Breast epithelium (tissue), 4 donors: ENCODE data around the gene ACTN4. TPM values are rescaled to one million over a fixed set of nuclear protein-coding genes. Genes with fewer than 3 reads are reported as not detected.

Source experiments
- DNase-seq, 2 donors: peaks; one replicate each; pipeline ENCODE4 v3.0.0-alpha.2; 2019; ENCODE audit warnings: low spot score in 2 of 2
- H3K27ac ChIP-seq, 2 donors: fragments of 200-600 bp; sonication (generic) in 1 of 2; one replicate each; pipeline ENCODE4 v1.5.1; 2016 to 2019; ENCODE audit warnings: mild to moderate bottlenecking in 1 of 2
- H3K27me3 ChIP-seq, 2 donors: fragments of 200-600 bp; sonication (generic) in 1 of 2; one replicate each; pipeline versions ENCODE4 v1.5.1 to v1.6.0; 2017 to 2019; ENCODE audit warnings: control low read depth in 1 of 2, mild to moderate bottlenecking in 1 of 2
- H3K36me3 ChIP-seq: fragments of 200-600 bp; one replicate; pipeline ENCODE4 v1.5.1; 2019
- H3K4me1 ChIP-seq, 2 donors: fragments of 200-600 bp; sonication (generic); one replicate each; pipeline ENCODE4 v1.5.1; 2016 to 2019; ENCODE audit warnings: control low read depth in 1 of 2
- H3K4me3 ChIP-seq, 3 donors: fragments of 200-600 bp; sonication (generic); 1 replicate in 2 of 3; 2 replicates in 1 of 3; pipeline ENCODE4 v1.5.1; 2016 to 2019; ENCODE audit warnings: mild to moderate bottlenecking in 3 of 3, moderate library complexity in 2 of 3
- H3K9me3 ChIP-seq, 2 donors: fragments of 200-600 bp; sonication (generic) in 1 of 2; one replicate each; pipeline ENCODE4 v1.5.1; 2016 to 2019; ENCODE audit warnings: control low read depth in 1 of 2
- POLR2A ChIP-seq: fragments of 450-650 bp; IDR thresholded peaks from one replicate; pipeline ENCODE4 v1.6.1; 2016; ENCODE audit warnings: antibody characterized with exemption, mild to moderate bottlenecking, moderate library complexity
- POLR2AphosphoS5 ChIP-seq, 3 donors: sonication (generic); formaldehyde crosslinking; IDR thresholded peaks; one replicate each; pipeline ENCODE4 v1.6.1; 2017; ENCODE audit warnings: antibody characterized with exemption in 3 of 3
- intact Hi-C: fragments of 100-400 bp; cut with DNase I; formaldehyde crosslinking; loops from one replicate; pipeline ENCODE4 v1.15.1; 2023; ENCODE audit warnings: low total_unique reads
- total RNA-seq, 3 donors: library from RNA; depleted of rRNA; stranded (reverse); fragments of >200 nt; gene quantifications; one replicate each; pipeline ENCODE4 v1.1.0, GENCODE V29; 2016
- TF ChIP-seq, protein P1 (sequence below), 3 donors: fragments of 450-650 bp; IDR thresholded peaks; one replicate each; pipeline ENCODE4 v1.5.1; 2016 to 2017; ENCODE audit warnings: antibody characterized with exemption in 3 of 3, mild to moderate bottlenecking in 3 of 3, moderate library complexity in 3 of 3

The ACTN4 gene
- total RNA-seq, 3 donors from 2014 or later: 182 to 296 (median 269) TPM

DNA sequence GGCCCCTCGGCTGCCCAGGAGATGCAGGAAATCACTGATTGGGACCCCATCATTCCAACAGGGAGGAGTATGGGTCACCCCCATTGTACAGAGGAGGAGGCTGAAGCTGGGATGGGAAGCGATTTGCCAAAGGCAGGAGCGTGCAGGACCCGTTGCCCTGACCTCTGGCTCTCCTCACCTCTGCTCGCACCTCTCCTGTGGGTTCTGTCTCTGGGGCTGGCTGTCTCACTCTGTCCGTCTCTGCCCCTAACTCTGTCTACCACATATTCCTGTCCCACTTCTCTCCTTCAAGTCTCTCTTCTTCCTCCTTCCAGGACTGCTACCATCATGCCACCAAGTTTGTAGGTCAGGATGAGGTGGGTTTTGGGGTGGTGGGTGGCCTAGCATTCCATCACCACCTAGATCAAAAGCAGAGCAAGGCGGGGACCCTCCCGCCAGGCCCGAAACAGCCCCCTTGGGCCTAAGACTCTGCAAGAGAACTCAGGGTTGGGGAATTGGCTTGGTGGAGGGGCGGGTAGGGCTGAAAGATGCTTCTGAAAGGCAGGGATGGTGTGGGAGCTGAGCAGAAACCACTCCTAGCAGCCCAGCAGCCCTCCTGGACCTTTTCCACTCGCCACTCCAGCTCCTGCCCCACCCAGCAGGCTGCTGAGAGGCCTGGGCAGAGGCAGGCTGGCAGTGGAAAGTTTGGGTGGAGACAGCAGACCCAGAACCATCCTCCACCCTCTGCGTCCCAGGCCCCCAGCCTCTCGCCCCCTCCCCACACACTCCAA is 126.9 kb downstream of the ACTN4 start:
- intact Hi-C loops: no loop called here
- Histone ChIP-seq H3K27me3 (no peaks in the 10 kb centered on the region), H3K4me3 (no peak overlapping the region), H3K9me3 (no peaks in the 10 kb centered on the region), H3K4me1 (peaks cover 0 to 3% of the 10 kb centered on the region in 2 donors), H3K27ac (no peak overlapping the region), H3K36me3 (no peaks in the 10 kb centered on the region)
- DNase-seq: no peak
- no peak for TF ChIP-seq POLR2A
- TF ChIP-seq, protein P1, sequence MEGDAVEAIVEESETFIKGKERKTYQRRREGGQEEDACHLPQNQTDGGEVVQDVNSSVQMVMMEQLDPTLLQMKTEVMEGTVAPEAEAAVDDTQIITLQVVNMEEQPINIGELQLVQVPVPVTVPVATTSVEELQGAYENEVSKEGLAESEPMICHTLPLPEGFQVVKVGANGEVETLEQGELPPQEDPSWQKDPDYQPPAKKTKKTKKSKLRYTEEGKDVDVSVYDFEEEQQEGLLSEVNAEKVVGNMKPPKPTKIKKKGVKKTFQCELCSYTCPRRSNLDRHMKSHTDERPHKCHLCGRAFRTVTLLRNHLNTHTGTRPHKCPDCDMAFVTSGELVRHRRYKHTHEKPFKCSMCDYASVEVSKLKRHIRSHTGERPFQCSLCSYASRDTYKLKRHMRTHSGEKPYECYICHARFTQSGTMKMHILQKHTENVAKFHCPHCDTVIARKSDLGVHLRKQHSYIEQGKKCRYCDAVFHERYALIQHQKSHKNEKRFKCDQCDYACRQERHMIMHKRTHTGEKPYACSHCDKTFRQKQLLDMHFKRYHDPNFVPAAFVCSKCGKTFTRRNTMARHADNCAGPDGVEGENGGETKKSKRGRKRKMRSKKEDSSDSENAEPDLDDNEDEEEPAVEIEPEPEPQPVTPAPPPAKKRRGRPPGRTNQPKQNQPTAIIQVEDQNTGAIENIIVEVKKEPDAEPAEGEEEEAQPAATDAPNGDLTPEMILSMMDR (IDR thresholded peaks at IDR 0.05): no peak
- no peak for TF ChIP-seq POLR2AphosphoS5 (IDR thresholded peaks at IDR 0.05)

DNA sequence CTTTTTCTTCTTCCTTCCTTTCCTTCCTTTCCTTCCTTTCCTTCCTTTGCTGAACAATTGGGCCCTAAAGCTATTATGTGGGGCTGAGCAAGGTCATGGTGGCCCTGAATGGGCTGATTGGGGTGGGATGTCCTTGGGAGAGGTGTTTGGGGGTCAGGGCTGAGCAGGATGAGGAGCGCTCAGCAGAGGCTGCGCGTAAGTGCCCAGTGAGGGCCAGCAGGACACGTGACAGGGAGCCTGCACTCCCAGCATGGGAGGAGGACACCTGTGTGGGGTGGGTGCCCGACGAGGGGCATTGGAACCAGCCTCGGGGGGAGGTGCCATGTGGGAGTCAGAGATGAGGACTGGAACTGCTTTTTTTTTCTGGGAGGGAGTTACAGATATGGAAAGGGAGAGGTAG is 131.3 kb downstream of the ACTN4 start:
- H3K4me1 ChIP-seq: no peaks in the 10 kb centered on the region
- no peak overlapping the region for H3K27ac ChIP-seq
- H3K9me3 ChIP-seq: no peaks in the 10 kb centered on the region
- TF ChIP-seq POLR2A (no peak), POLR2AphosphoS5 (IDR thresholded peaks at IDR 0.05) (no peak)
- TF ChIP-seq, protein P1 (IDR thresholded peaks at IDR 0.05): no peak
- intact Hi-C loops: no loop called here
- H3K36me3 ChIP-seq: no peaks in the 10 kb centered on the region
- DNase-seq: no peak
- no peaks in the 10 kb centered on the region for H3K27me3 ChIP-seq
- H3K4me3 ChIP-seq: no peak overlapping the region

DNA sequence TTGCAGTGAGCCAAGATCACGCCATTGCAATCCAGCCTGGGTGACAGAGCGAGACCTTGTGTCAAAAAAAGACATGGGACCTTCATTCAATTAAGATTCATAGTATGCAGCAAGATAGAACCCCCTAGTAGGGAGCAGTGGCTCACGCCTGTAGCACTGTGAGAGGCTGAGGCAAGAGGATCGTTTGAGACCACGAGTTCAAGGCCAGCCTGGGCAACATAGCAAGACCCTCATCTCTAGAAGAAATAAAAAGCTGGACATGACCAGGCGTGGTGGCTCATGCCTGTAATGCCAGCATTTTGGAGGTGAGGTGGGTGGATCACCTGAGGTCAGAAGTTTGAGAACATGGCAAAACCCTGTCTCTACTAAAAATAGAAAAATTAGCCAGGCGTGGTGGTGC is 133.0 kb downstream of the ACTN4 start:
- H3K27ac ChIP-seq: no peak overlapping the region
- H3K9me3 ChIP-seq: no peaks in the 10 kb centered on the region
- H3K36me3 ChIP-seq: no peaks in the 10 kb centered on the region
- TF ChIP-seq POLR2A (no peak), POLR2AphosphoS5 (IDR thresholded peaks at IDR 0.05) (no peak)
- DNase-seq: no peak
- no peaks in the 10 kb centered on the region for H3K4me1 ChIP-seq
- H3K27me3 ChIP-seq: no peaks in the 10 kb centered on the region
- no peak overlapping the region for H3K4me3 ChIP-seq
- intact Hi-C loops: no loop called here

DNA sequence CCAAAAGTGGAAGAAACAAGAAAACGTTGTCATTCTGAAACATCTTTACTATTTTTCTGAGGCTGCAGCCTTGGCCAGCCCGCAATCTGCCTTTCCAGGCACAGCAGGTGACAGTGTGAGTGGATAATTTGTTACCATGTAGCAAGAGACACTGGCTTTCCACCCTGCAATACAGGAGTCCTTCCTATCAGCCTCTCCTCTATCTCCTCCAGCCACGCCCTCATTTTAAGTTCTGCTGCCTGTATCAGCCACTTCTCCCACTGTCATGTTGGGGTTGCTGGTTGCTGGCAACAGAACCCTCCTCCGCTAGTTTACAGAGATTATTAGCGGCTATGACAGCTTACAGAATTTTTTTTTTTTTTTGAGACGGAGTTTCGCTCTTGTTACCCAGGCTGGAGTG is 133.6 kb downstream of the ACTN4 start:
- no peak for DNase-seq
- Histone ChIP-seq H3K27me3 (no peaks in the 10 kb centered on the region), H3K9me3 (no peaks in the 10 kb centered on the region), H3K36me3 (no peaks in the 10 kb centered on the region), H3K4me3 (no peak overlapping the region), H3K27ac (no peak overlapping the region), H3K4me1 (no peaks in the 10 kb centered on the region)
- no peak for TF ChIP-seq POLR2A
- TF ChIP-seq, protein P1 (IDR thresholded peaks at IDR 0.05): no peak
- TF ChIP-seq POLR2AphosphoS5 (IDR thresholded peaks at IDR 0.05): no peak
- intact Hi-C loops: no loop called here

Other genes with a start within 250 kb of the ACTN4 start
- 10 to 100 TPM; 21.1 to 32.6 (median 22.9) TPM for gene FAM98C, start 244.6 kb upstream of the ACTN4 start, total RNA-seq
- gene RASGRP4, start 221.4 kb upstream of the ACTN4 start, total RNA-seq: 1 to 10 TPM in 2 of 3 donors, under 1 TPM in 1; 0.66 to 8.8 (median 1.6) TPM
- gene RYR1, start 214.0 kb upstream of the ACTN4 start, total RNA-seq: 1 to 10 TPM; 1.3 to 6.7 (median 3.5) TPM
- gene MAP4K1, start 29.7 kb upstream of the ACTN4 start, total RNA-seq: 1 to 10 TPM; 2.5 to 9.3 (median 3.6) TPM
- 100 to 1,000 TPM; 401 to 562 (median 420) TPM for gene EIF3K, start 28.5 kb upstream of the ACTN4 start, total RNA-seq
- gene CAPN12, start 96.8 kb downstream of the ACTN4 start, total RNA-seq: 1 to 10 TPM in 2 of 3 donors, under 1 TPM in 1; 0.16 to 9.2 (median 4.1) TPM
- 1 to 10 TPM in 1 of 3 donors, not detected in 2; 1.5 TPM for gene LGALS7, start 125.9 kb downstream of the ACTN4 start, total RNA-seq
- gene LGALS7B, start 141.6 kb downstream of the ACTN4 start, total RNA-seq: 10 to 100 TPM in 1 of 3 donors, 1 to 10 TPM in 1, not detected in 1; 5.9 to 23.6 TPM
- 10 to 100 TPM in 1 of 3 donors, under 1 TPM in 2; 0.80 to 16.4 (median 0.88) TPM for gene LGALS4, start 165.3 kb downstream of the ACTN4 start, total RNA-seq
- 100 to 1,000 TPM in 1 of 3 donors, 10 to 100 TPM in 2; 85.8 to 113 (median 93.8) TPM for gene ECH1, start 184.1 kb downstream of the ACTN4 start, total RNA-seq
- 100 to 1,000 TPM; 164 to 193 (median 168) TPM for gene HNRNPL, start 202.3 kb downstream of the ACTN4 start, total RNA-seq
- 10 to 100 TPM in 2 of 3 donors, 1 to 10 TPM in 1; 4.5 to 13.0 (median 12.8) TPM for gene RINL, start 230.6 kb downstream of the ACTN4 start, total RNA-seq